HepG2 (cell line): ENCODE results near the gene GPR179. TPM values are rescaled to one million over a fixed set of nuclear protein-coding genes. Genes with fewer than 3 reads are reported as not detected.

ENCODE experiments used
- ARHGAP35 ChIP-seq: sonication (generic); formaldehyde crosslinking; IDR thresholded peaks from 2 replicates; pipeline ENCODE4 v1.9.0; 2022; ENCODE audit warnings: mild to moderate bottlenecking, inconsistent platforms, moderate library complexity, missing genetic modification reagents, borderline replicate concordance
- ATM ChIP-seq: fragments of 450-650 bp; IDR thresholded peaks from 2 replicates; pipeline ENCODE4 v1.7.1; 2017; ENCODE audit warnings: mild to moderate bottlenecking, borderline replicate concordance
- CREM ChIP-seq, 2 experiments: sonication (generic) in 1 of 2; formaldehyde crosslinking in 1 of 2; IDR thresholded peaks; 2 replicates each; pipeline versions ENCODE4 v1.4.0 to v1.6.1; 2016 to 2020; ENCODE audit warnings: antibody characterized with exemption in 1 of 2, mild to moderate bottlenecking in 1 of 2, missing genetic modification reagents in 1 of 2
- KAT7 ChIP-seq: IDR thresholded peaks from 2 replicates; pipeline ENCODE4 v1.6.1; 2018; ENCODE audit warnings: borderline replicate concordance, missing compliant biosample characterization
- KDM6A ChIP-seq: IDR thresholded peaks from 2 replicates; pipeline ENCODE4 v1.6.1; 2016; ENCODE audit warnings: low read depth
- MAFK ChIP-seq, 2 experiments: IDR thresholded peaks in 1 of 2; conservative IDR thresholded peaks in 1 of 2; 2 replicates each; pipeline ENCODE4 v1.6.1; 2011; ENCODE audit warnings: improper control_type of control experiment in 2 of 2, low read length in 2 of 2
- NCOR1 ChIP-seq: fragments of 200-600 bp; sonication (generic); IDR thresholded peaks from 2 replicates; pipeline ENCODE4 v1.7.0; 2017; ENCODE audit warnings: antibody characterized with exemption, low read length, borderline replicate concordance
- PPARG ChIP-seq: conservative IDR thresholded peaks from 2 replicates; pipeline ENCODE4 v1.6.1; 2016; ENCODE audit warnings: missing biosample characterization, missing genetic modification reagents
- XBP1 ChIP-seq: sonication (generic); formaldehyde crosslinking; IDR thresholded peaks from 2 replicates; pipeline ENCODE4 v1.5.0; 2020; ENCODE audit warnings: missing genetic modification reagents
- ZNF136 ChIP-seq: sonication (generic); formaldehyde crosslinking; IDR thresholded peaks from 2 replicates; pipeline ENCODE4 v1.8.1; 2022; ENCODE audit warnings: low read depth, mild to moderate bottlenecking, moderate library complexity, missing genetic modification reagents
- ZNF180 ChIP-seq: sonication (generic); formaldehyde crosslinking; IDR thresholded peaks from 2 replicates; pipeline ENCODE4 v1.4.0; 2020; ENCODE audit warnings: low read depth, missing genetic modification reagents, borderline replicate concordance
- ZNF264 ChIP-seq: sonication (generic); formaldehyde crosslinking; IDR thresholded peaks from 2 replicates; pipeline ENCODE4 v1.4.0; 2020; ENCODE audit warnings: missing genetic modification reagents
- ZNF883 ChIP-seq: sonication (generic); formaldehyde crosslinking; IDR thresholded peaks from 2 replicates; pipeline ENCODE4 v1.5.1; 2020; ENCODE audit warnings: mild to moderate bottlenecking, missing genetic modification reagents; ENCODE audit errors: not compliant biosample characterization
- polyA plus RNA-seq, 8 experiments: library from polyadenylated mRNA; depleted of rRNA in 3 of 8; stranded (reverse) in 7 of 8; unstranded in 1 of 8; fragments of >200 nt; fragmentation: Illumina TruSeq in 4 of 8; extraction: Trizol in 4 of 8; gene quantifications; 2 replicates each; pipeline versions ENCODE4 v1.2.1 to v1.2.3, GENCODE V29; 2011 to 2016; ENCODE audit warnings: low read depth in 4 of 8, missing spikeins in 1 of 8, mixed read lengths in 1 of 8; ENCODE audit not compliant: insufficient read depth in 1 of 8
- total RNA-seq, 5 experiments: library from RNA; depleted of rRNA; stranded (reverse); fragments of >200 nt; fragmentation: Illumina TruSeq; extraction: Trizol; gene quantifications; 2 replicates each; pipeline ENCODE4 v1.2.3, GENCODE V29; 2016; ENCODE audit warnings: low read depth in 1 of 5
- TF ChIP-seq, protein P1 (sequence below): sonication (generic); formaldehyde crosslinking; IDR thresholded peaks from 2 replicates; pipeline ENCODE4 v1.4.0; 2020; ENCODE audit warnings: missing genetic modification reagents, mild to moderate bottlenecking, borderline replicate concordance
- TF ChIP-seq, protein P2 (sequence below): sonication (generic); formaldehyde crosslinking; IDR thresholded peaks from 2 replicates; pipeline ENCODE4 v1.8.0; 2022; ENCODE audit warnings: mild to moderate bottlenecking, missing genetic modification reagents, moderate library complexity
- TF ChIP-seq, protein P3 (sequence below): fragments of 450-650 bp; IDR thresholded peaks from 2 replicates; pipeline ENCODE4 v1.6.1; 2017; ENCODE audit warnings: mild to moderate bottlenecking
- TF ChIP-seq, protein P4 (sequence below): sonication (generic); formaldehyde crosslinking; IDR thresholded peaks from 2 replicates; pipeline ENCODE4 v1.4.0; 2020; ENCODE audit warnings: mild to moderate bottlenecking, missing genetic modification reagents

Gene GPR179
- total and polyA plus RNA-seq, 2 of the 13 experiments (the other 11 are each of a cell fraction or from before 2014, with no cell fraction given), result 0.03 TPM; not detected in 1

GRCh38 chr17:38351412-38352222, 7.9 kb upstream of the GPR179 start, which contains the start of gene SOCS7 (continued):
- TF ChIP-seq CREM (IDR thresholded peaks at IDR 0.05) (peak; percentile 78), CREM (CRISPR knock-in tag; IDR thresholded peaks at IDR 0.05) (peak; percentile 38; the same call in 1 of the 2 replicates), KAT7 (peak; percentile 39; the same call in 1 of the 2 replicates), NCOR1 (no peak), ZNF180 (no peak), KDM6A (CRISPR knock-in tag) (peak; percentile 44; the same call in 1 of the 2 replicates), ATM (no peak), ZNF136 (CRISPR knock-in tag) (peak; percentile 86; the same call in 1 of the 2 replicates), ZNF264 (CRISPR knock-in tag) (peak; percentile 95), ARHGAP35 (CRISPR knock-in tag) (no peak), XBP1 (CRISPR knock-in tag) (peak; percentile 48; the same call in 1 of the 2 replicates), ZNF883 (peak; percentile 45), PPARG (CRISPR knock-in tag) (no peak), MAFK (conservative IDR thresholded peaks at IDR 0.05 in 1 of 2, IDR thresholded peaks at IDR 0.05 in 1 of 2; ENCODE audit: low read length in 2 of 2) (no peak)
- TF ChIP-seq, protein P1, sequence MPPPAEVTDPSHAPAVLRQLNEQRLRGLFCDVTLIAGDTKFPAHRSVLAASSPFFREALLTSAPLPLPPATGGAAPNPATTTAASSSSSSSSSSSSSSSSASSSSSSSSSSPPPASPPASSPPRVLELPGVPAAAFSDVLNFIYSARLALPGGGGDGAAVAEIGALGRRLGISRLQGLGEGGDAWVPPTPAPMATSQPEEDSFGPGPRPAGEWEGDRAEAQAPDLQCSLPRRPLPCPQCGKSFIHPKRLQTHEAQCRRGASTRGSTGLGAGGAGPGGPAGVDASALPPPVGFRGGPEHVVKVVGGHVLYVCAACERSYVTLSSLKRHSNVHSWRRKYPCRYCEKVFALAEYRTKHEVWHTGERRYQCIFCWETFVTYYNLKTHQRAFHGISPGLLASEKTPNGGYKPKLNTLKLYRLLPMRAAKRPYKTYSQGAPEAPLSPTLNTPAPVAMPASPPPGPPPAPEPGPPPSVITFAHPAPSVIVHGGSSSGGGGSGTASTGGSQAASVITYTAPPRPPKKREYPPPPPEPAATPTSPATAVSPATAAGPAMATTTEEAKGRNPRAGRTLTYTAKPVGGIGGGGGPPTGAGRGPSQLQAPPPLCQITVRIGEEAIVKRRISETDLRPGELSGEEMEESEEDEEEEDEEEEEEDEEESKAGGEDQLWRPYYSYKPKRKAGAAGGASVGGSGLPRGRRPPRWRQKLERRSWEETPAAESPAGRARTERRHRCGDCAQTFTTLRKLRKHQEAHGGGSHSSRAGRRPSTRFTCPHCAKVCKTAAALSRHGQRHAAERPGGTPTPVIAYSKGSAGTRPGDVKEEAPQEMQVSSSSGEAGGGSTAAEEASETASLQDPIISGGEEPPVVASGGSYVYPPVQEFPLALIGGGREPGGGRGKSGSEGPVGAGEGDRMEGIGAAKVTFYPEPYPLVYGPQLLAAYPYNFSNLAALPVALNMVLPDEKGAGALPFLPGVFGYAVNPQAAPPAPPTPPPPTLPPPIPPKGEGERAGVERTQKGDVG (CRISPR knock-in tag), result no peak
- TF ChIP-seq, protein P2, sequence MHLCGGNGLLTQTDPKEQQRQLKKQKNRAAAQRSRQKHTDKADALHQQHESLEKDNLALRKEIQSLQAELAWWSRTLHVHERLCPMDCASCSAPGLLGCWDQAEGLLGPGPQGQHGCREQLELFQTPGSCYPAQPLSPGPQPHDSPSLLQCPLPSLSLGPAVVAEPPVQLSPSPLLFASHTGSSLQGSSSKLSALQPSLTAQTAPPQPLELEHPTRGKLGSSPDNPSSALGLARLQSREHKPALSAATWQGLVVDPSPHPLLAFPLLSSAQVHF, result no peak
- TF ChIP-seq, protein P3, sequence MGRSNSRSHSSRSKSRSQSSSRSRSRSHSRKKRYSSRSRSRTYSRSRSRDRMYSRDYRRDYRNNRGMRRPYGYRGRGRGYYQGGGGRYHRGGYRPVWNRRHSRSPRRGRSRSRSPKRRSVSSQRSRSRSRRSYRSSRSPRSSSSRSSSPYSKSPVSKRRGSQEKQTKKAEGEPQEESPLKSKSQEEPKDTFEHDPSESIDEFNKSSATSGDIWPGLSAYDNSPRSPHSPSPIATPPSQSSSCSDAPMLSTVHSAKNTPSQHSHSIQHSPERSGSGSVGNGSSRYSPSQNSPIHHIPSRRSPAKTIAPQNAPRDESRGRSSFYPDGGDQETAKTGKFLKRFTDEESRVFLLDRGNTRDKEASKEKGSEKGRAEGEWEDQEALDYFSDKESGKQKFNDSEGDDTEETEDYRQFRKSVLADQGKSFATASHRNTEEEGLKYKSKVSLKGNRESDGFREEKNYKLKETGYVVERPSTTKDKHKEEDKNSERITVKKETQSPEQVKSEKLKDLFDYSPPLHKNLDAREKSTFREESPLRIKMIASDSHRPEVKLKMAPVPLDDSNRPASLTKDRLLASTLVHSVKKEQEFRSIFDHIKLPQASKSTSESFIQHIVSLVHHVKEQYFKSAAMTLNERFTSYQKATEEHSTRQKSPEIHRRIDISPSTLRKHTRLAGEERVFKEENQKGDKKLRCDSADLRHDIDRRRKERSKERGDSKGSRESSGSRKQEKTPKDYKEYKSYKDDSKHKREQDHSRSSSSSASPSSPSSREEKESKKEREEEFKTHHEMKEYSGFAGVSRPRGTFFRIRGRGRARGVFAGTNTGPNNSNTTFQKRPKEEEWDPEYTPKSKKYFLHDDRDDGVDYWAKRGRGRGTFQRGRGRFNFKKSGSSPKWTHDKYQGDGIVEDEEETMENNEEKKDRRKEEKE, result no peak
- TF ChIP-seq, protein P4, sequence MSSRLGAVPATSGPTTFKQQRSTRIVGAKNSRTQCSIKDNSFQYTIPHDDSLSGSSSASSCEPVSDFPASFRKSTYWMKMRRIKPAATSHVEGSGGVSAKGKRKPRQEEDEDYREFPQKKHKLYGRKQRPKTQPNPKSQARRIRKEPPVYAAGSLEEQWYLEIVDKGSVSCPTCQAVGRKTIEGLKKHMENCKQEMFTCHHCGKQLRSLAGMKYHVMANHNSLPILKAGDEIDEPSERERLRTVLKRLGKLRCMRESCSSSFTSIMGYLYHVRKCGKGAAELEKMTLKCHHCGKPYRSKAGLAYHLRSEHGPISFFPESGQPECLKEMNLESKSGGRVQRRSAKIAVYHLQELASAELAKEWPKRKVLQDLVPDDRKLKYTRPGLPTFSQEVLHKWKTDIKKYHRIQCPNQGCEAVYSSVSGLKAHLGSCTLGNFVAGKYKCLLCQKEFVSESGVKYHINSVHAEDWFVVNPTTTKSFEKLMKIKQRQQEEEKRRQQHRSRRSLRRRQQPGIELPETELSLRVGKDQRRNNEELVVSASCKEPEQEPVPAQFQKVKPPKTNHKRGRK (CRISPR knock-in tag), result no peak
